HG02938 (cell line): Measurements from ENCODE around the gene MANEAL.

ENCODE experiments used
- ATAC-seq: cut with Tn5 transposase; IDR thresholded peaks from one replicate; pipeline ENCODE4 v1.9.1; 2021; ENCODE audit warnings: mild to moderate bottlenecking, moderate library complexity; ENCODE audit not compliant: unreplicated experiment

MANEAL gene

DNA sequence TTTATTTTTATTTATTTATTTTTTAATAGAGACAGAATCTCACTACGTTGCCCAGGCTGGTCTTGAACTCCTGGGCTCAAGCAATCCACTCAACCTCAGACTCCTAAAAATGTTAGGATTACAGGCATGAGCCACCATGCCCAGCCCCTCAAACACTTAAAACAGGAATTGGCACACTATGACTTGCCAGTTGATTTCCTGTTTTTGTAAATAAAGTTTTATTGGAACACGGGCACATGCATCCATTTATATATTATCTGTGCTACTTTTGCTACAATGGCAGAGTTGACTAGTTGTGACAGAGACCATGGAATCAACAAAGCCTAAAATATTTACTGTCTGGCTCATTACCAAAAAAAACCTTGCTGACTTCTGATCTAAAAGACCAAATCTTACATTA is 30.4 kb downstream of the MANEAL start:
- no peak for ATAC-seq

DNA sequence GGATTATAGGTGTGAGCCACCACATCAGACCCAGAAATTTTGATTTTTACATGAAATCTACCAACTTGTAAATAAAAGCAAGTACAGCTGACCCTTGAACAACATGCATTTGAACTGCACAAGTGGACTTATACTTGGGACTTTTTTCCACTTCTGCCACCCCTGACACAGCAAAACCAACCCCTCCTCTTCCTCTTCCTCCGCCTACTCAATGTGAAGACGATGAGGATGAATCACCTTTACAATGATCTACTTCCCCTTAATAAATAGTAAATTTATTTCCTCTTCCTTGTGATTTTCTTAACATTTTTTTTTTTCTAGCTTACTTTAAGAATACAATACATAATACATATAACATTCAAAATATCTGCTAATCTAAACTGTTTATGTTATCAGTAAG is 31.9 kb downstream of the MANEAL start:
- ATAC-seq: no peak

DNA sequence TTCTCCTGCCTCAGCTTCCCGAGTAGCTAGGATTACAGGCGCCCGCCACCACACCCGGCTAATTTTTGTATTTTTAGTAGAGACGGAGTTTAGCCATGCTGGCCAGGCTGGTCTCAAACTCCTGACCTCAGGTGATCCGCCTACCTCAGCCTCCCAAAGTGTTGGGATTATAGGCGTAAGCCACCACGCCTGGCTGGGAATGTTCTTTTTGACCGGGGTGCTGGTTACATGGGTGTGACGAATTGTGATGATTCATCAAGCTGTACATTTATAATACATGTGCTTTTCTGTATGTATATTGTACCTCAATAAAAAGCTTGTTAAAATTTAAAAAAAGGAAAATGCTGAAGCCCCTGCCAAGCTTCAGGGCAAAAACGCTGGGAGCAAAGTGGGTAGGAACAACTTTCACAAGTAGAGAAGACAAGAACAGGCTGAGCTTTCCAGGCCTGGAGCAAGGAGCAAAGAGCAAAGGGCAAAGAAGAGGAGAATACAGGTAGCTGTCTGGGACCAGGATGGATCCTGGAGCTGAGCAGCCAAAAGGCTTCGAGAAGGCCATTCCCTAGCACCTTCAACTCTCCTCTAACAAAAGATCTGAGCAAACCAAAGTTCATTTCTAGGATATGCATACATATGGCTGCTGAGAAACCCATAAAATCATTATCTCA is 34.9 kb downstream of the MANEAL start:
- ATAC-seq: no peak

DNA sequence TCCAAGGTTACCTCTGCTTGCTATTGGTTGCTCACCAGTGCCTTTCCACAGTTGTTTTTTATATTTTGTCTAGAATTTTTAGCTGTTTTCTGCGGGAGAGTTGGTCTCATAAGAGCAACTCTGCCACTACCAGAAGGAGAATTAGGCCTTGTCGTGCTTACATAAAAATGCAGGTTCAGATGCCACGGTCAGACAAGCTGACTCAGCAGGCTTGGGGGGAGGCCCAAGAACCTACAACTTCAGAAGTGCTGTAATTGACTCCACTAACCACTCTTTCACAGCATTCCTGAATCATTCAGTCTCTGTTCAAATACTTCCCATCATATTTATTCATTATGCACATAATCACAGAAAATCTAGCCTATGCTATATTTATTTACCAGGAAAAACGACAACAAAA is 37.5 kb downstream of the MANEAL start:
- ATAC-seq: no peak

DNA sequence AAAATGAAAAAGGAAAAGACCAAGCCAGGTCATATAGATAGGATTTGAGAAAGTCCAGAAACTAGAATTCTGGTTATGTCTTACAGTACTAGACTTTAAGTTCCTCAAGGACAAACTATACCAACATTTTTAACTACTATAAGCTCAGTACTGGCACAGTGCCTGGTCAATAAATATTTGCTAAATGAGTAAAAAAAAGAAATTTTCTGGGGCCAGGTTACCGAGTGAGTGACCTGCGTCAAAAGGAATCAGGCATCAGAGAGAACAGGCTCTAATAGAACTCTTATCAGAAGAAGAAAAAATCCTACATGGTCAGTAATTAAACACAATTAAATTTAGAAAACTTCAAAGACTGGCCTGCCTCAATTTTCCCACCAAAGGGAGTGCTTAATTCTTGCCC is 38.2 kb downstream of the MANEAL start:
- no peak for ATAC-seq

DNA sequence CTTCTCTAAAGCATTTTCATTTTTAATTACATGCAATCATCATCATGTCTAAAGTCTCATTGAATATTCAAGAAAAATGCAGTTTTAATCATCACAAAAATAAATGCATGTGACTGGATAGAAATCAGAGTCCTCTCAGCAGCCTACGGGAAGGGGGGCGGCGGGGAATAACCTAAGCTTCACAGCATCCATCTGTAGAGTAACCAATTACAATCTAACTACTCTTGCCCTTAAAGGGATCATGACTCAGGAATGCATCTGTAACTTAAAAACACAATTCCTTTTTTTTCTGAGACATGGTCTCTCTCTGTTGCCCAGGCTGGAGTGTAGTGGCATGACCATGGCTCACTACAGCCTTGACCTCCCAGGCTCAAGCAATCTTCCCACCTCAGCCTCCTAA is 43.1 kb downstream of the MANEAL start:
- no peak for ATAC-seq

DNA sequence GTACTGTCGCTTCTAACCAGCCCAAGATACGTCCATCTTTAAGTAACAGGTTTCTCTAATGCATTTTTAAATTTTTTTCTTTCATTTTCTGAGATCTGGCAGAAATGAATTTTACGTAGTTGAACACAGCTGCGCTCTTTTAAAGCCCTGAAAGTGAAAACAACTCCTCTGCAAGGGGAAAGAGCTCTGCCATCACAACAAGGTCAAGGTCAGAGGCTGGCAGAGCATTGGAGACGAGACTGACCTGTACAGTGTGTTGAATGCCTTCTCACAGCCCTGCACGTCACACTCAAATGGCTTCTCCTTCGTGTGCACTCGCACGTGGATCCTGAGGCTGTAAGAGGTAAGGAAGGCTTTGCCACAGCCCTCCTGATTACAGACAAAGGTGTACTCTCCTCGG is 46.0 kb downstream of the MANEAL start:
- no peak for ATAC-seq

DNA sequence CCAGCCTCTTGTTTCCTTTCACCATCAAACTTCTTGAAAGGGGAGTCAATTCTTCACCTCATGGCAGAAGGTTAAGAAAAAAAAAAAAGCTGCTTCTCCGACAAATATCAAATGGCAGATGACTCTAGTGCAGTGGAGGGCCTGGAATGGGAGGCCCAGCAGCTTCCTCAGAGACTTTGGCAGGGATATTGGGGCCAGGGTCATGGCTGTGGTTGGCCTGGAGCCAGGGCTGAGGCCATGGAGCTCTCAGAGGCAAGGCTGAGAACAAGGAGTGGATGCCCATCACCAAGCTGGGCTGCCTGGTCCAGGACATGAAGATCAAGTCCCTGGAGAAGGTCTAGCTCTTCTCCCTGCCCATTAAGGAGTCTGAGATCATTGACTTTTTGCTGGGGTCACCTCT is 47.1 kb downstream of the MANEAL start:
- ATAC-seq: no peak

DNA sequence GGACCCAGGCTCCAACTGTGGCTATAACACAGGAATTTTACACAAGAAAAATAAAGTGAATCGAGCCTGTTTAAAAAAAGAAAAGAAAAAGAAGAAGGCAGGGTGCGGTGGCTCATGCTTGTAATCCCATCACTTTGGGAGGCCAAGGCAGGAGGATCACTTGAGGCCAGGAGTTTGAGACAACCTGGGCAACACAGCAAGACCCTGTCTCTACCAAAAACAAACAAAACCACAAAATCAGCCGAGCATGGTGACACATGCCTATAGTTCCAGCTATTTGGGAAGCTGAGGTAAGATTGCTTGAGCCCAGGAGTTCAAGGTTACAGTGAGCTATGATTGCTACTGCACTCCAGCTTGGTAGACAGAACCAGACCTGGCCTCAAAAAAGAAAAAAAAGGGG is 48.0 kb downstream of the MANEAL start:
- ATAC-seq: no peak

DNA sequence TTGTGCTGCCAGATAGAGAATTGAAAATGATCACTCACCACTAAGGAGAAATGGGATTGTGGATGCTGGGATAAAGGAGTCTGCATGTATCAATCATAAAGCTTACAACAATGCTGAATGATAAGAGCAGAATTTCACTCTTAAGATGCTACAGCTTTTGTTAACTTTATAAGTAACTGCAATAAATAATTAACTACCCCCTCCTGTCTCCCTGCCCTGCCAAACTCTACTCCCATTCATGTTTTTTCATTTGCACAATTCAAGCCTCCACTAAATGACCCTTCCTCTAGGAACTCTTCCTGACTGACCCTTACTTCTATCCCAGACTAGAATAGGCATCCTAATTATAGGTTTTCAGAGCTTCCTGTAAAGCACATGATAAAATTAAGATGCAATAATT is 50.9 kb downstream of the MANEAL start:
- ATAC-seq: no peak

DNA sequence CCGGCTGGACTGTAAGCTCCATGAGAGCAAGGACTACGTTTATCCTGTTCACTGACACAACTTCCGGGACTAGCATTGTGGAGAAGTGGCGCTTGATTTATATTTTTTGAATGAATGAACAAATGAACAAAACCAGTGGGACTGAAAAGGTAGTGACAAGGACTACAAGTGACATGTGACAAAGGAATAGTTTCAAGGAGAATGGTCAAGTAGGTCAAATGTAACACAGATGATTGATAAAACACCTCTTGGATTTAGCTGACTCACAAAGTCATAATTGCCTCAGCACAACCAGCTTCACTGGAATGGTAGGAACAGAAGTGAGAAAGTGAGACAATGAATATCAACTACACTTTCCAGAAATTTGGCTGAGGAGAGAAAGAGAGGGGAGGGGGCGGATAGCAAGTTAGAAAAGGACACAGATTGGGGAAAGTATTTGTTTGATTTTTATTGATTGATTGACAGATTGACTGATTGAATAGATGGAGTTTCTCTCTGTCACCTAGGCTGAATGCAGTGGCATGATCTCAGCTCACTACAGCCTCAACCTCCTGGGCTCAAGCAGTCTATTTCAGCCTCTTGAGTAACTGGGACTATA is 51.5 kb downstream of the MANEAL start:
- ATAC-seq: no peak

DNA sequence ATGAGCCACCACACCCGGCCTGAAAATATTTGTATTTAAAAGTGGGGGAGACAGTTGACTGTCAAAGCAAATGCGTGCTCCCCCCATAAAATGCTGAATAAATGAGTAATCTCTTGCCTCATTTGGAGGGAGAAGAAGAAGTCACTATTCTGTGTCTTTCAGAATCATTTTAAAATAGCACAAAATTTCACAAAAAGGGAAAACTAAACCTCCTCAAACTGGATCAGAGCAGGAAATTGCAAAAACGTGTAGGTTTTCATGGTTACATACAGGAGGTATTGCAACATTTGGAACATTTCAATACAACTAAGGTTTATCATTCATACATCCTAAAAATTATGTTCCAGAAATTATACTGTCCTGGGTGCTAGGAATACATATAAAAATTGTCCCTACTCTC is 52.1 kb downstream of the MANEAL start:
- ATAC-seq: no peak

DNA sequence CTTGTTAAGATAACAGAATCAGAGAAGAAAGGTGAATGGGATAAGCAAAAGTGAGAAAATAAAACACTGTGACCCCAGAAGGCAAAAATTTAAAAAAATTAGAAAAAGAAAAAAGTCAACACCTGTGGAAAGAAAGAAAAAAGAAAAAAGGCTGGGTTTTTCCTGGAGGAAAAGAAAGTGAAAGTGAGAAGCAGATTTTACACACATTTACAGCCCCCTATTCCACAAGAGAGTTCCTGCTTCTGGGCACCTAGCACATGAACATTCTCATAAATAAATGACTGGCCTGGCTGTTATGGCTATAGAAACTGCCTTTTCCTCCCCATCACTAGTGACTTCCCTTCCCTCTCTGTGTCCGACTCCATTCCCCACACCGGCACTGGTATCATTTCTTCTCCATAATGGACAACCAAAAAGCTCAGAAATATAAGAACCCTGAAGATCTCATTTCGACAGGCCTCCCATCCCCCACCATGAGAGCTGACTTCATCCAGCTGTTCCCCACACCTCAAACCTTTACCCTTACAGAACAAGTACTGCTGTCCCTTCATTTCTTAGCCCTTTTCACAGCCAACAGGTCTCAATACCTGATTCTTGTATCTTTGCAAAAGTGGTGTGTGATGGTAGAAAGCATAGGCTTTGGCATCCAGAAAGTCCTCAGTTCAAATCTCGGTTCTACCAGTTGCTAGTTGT is 53.1 kb downstream of the MANEAL start:
- no peak for ATAC-seq

DNA sequence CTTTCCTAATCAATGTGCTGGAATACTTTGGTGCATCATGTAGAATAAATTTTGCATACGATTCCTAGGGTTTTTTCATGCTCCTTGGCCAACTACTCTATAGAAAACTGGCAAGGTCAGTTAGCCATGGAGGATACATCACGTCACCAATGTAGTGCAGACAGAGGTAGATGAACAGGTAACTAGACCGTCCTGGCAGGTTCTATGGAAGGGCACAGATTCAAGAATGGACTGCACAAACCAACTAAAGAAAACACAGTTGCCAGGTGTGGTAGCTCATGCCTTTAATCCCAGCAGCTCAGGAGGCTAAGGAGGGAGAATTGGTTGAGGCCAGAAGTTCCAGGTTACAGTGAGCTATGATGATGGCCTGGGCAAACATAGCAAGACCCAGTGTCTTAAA is 55.8 kb downstream of the MANEAL start:
- ATAC-seq: no peak

DNA sequence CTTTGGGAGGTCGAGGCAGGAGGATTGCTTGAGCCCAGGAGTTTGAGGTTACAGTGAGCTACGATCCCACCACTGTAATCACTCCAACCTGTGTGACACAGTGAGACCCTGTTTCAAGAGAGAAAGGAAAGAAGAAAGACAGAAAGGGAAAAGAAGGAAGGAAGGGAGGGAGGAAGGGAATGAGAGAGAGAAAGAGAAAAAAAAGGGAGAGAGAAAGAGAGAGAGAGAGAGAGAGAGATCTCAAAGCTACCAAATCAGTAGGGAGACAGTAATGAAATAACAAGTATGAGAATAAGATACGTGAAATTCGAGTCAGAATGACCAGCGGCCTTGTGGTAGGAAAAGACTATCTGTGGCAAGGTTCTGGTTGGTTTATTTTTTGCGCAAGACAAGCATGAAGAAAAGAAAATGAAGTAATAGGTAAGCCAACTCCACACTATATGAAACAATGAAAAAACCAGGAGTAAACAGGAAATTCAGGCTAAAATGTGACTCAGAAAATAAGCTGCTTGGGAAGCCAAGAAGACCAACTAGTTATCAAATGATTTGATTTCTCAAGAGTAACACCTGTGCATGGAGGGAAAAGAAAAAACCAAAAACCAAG is 56.8 kb downstream of the MANEAL start:
- ATAC-seq: no peak
